Measurements from ENCODE around the gene USP24.
"Not testable (repeated sequence)": the region's sequence is repeated elsewhere in the genome, so short reads cannot be mapped to it uniquely, and the experiment has no call there.

The USP24 gene

GRCh38 chr1:55215194-55216021 lies at the start of gene USP24:
TSS of gene USP24 (minus strand) at chr1:55215364. CDS start at chr1:55215113, 251 bp downstream.
- peak; percentile 54 to 78 (median 64) for DNase-seq

- no peak for DNase-seq
Observed at GRCh38 chr1:55262822-55263221, 47.7 kb upstream of the USP24 start.

- DNase-seq, result no peak
Observed at GRCh38 chr1:55259911-55260609, 44.9 kb upstream of the USP24 start.

GRCh38 chr1:55257958-55258357 lies 42.8 kb upstream of the USP24 start:
- DNase-seq, result peak in 1 of 4 experiments; percentile 2

GRCh38 chr1:55255901-55256300 lies 40.7 kb upstream of the USP24 start:
- no peak for DNase-seq

GRCh38 chr1:55252942-55253589 lies 37.9 kb upstream of the USP24 start:
- no peak for DNase-seq

- DNase-seq, result no peak
Observed at GRCh38 chr1:55250399-55251075, 35.4 kb upstream of the USP24 start.

GRCh38 chr1:55249646-55250398 lies 34.7 kb upstream of the USP24 start:
- no peak for DNase-seq

GRCh38 chr1:55246896-55247295 lies 31.7 kb upstream of the USP24 start:
- no peak for DNase-seq

GRCh38 chr1:55246331-55246730 lies 31.2 kb upstream of the USP24 start:
- no peak for DNase-seq

GRCh38 chr1:55245781-55246180 lies 30.6 kb upstream of the USP24 start:
- DNase-seq, result no peak

- no peak for DNase-seq
Observed at GRCh38 chr1:55244476-55245099, 29.4 kb upstream of the USP24 start.

GRCh38 chr1:55243655-55244054 lies 28.5 kb upstream of the USP24 start:
- DNase-seq, result no peak

- DNase-seq, result no peak
Observed at GRCh38 chr1:55239548-55239947, 24.4 kb upstream of the USP24 start.

GRCh38 chr1:55235722-55236121 lies 20.6 kb upstream of the USP24 start:
- DNase-seq, result no peak

- no peak for DNase-seq
Observed at GRCh38 chr1:55234016-55234415, 18.9 kb upstream of the USP24 start.

GRCh38 chr1:55233145-55233777 lies 18.1 kb upstream of the USP24 start:
- DNase-seq, result no peak

GRCh38 chr1:55232448-55233144 lies 17.4 kb upstream of the USP24 start:
- no peak for DNase-seq

- DNase-seq, result no peak
Observed at GRCh38 chr1:55231745-55232144, 16.6 kb upstream of the USP24 start.

- no peak for DNase-seq
Observed at GRCh38 chr1:55230659-55231058, 15.5 kb upstream of the USP24 start.

GRCh38 chr1:55229726-55230125 lies 14.6 kb upstream of the USP24 start:
- not testable (repeated sequence) for DNase-seq
